H9 (cell line): ENCODE measurements around the gene TXNDC8. TPM values are rescaled to one million over a fixed set of nuclear protein-coding genes. Genes with fewer than 3 reads are reported as not detected.

ENCODE experiments used
- DNase-seq: peaks from one replicate; pipeline ENCODE4 v3.0.0-alpha.2; 2017
- H2AFZ ChIP-seq: one replicate; pipeline ENCODE4 v1.6.1; 2013; ENCODE audit warnings: mild to moderate bottlenecking, low read length, control low read depth, moderate library complexity
- H2AK5ac ChIP-seq: 2 replicates; pipeline ENCODE4 v1.6.1; 2013; ENCODE audit warnings: low read length, control low read depth, mixed read lengths; ENCODE audit not compliant: insufficient read length
- H2BK120ac ChIP-seq: one replicate; pipeline ENCODE4 v1.6.1; 2013; ENCODE audit warnings: low read depth, mild to moderate bottlenecking, low read length, control low read depth, inconsistent platforms; ENCODE audit not compliant: poor library complexity, severe bottlenecking
- H2BK12ac ChIP-seq: 2 replicates; pipeline ENCODE4 v1.6.1; 2013; ENCODE audit warnings: low read length, control low read depth, mixed read lengths, low read depth; ENCODE audit not compliant: insufficient read length
- H2BK15ac ChIP-seq: 2 replicates; pipeline ENCODE4 v1.6.1; 2013; ENCODE audit warnings: low read depth, low read length, control low read depth
- H2BK20ac ChIP-seq: one replicate; pipeline ENCODE4 v1.6.1; 2013; ENCODE audit warnings: low read depth, mild to moderate bottlenecking, low read length, control low read depth, inconsistent platforms; ENCODE audit not compliant: poor library complexity, severe bottlenecking
- H2BK5ac ChIP-seq: 2 replicates; pipeline ENCODE4 v1.6.1; 2013; ENCODE audit warnings: low read length, control low read depth, mixed read lengths; ENCODE audit not compliant: insufficient read length
- H3K14ac ChIP-seq: 2 replicates; pipeline ENCODE4 v1.6.1; 2013; ENCODE audit warnings: low read length, control low read depth; ENCODE audit not compliant: insufficient read depth
- H3K18ac ChIP-seq: 2 replicates; pipeline ENCODE4 v1.6.1; 2013; ENCODE audit warnings: low read depth, mild to moderate bottlenecking, mixed read lengths, low read length, control low read depth; ENCODE audit not compliant: insufficient read length
- H3K23ac ChIP-seq: 2 replicates; pipeline ENCODE4 v1.6.1; 2013; ENCODE audit warnings: low read length, control low read depth, mixed read lengths, low read depth; ENCODE audit not compliant: insufficient read length
- H3K23me2 ChIP-seq: 2 replicates; pipeline ENCODE4 v1.6.1; 2013; ENCODE audit warnings: low read depth, mild to moderate bottlenecking, mixed read lengths, low read length, control low read depth; ENCODE audit not compliant: insufficient read length, poor library complexity, severe bottlenecking
- H3K27ac ChIP-seq: 2 replicates; pipeline ENCODE4 v1.5.1; 2013; ENCODE audit warnings: low read length, control low read depth, mixed read lengths, low read depth; ENCODE audit not compliant: insufficient read length
- H3K27me3 ChIP-seq: 2 replicates; pipeline ENCODE4 v1.6.1; 2013; ENCODE audit warnings: low read length, control low read depth, inconsistent platforms; ENCODE audit not compliant: insufficient read depth
- H3K4ac ChIP-seq: 2 replicates; pipeline ENCODE4 v1.6.1; 2013; ENCODE audit warnings: low read depth, mild to moderate bottlenecking, control low read depth, inconsistent platforms, low read length, moderate library complexity
- H3K4me1 ChIP-seq: 2 replicates; pipeline ENCODE4 v1.6.1; 2013; ENCODE audit warnings: low read length, control low read depth, inconsistent platforms; ENCODE audit not compliant: insufficient read depth
- H3K4me2 ChIP-seq: 2 replicates; pipeline ENCODE4 v1.6.1; 2013; ENCODE audit warnings: low read length, control low read depth, mixed read lengths; ENCODE audit not compliant: insufficient read length, insufficient read depth
- H3K56ac ChIP-seq: 2 replicates; pipeline ENCODE4 v1.6.1; 2013; ENCODE audit warnings: low read depth, mild to moderate bottlenecking, mixed read lengths, low read length, control low read depth; ENCODE audit not compliant: insufficient read length
- H3K79me1 ChIP-seq: 2 replicates; pipeline ENCODE4 v1.6.1; 2013; ENCODE audit warnings: low read depth, mild to moderate bottlenecking, moderate library complexity, low read length, control low read depth, inconsistent platforms; ENCODE audit not compliant: insufficient read depth, poor library complexity, severe bottlenecking
- H3K79me2 ChIP-seq: 2 replicates; pipeline ENCODE4 v1.6.1; 2013; ENCODE audit warnings: low read length, control low read depth, inconsistent platforms; ENCODE audit not compliant: insufficient read depth
- H3K9ac ChIP-seq: 2 replicates; pipeline ENCODE4 v1.6.1; 2013; ENCODE audit warnings: low read length, control low read depth, mixed read lengths; ENCODE audit not compliant: insufficient read length; ENCODE audit errors: extremely low read depth
- H3K9me3 ChIP-seq: one replicate; pipeline ENCODE4 v1.6.1; 2013; ENCODE audit warnings: low read depth, low read length, inconsistent platforms; ENCODE audit not compliant: control insufficient read depth
- H3T11ph ChIP-seq: one replicate; pipeline ENCODE4 v1.6.1; 2013; ENCODE audit warnings: mild to moderate bottlenecking, low read length, control low read depth, inconsistent platforms
- H4K20me1 ChIP-seq: one replicate; pipeline ENCODE4 v1.6.1; 2013; ENCODE audit not compliant: control insufficient read depth, insufficient read length, insufficient read depth
- H4K5ac ChIP-seq: 2 replicates; pipeline ENCODE4 v1.6.1; 2013; ENCODE audit warnings: low read depth, mild to moderate bottlenecking, mixed read lengths, low read length, control low read depth; ENCODE audit not compliant: insufficient read length
- H4K8ac ChIP-seq: replicated peaks from 2 replicates; pipeline ENCODE4 v1.6.1; 2013; ENCODE audit warnings: low read length, control low read depth, mixed read lengths, low read depth; ENCODE audit not compliant: insufficient read length
- H4K91ac ChIP-seq: 2 replicates; pipeline ENCODE4 v1.6.1; 2013; ENCODE audit warnings: low read depth, mild to moderate bottlenecking, moderate library complexity, mixed read lengths, low read length, control low read depth; ENCODE audit not compliant: insufficient read length
- H3K27ac Mint-ChIP-seq, 3 experiments: 2 replicates in 2 of 3; 3 replicates in 1 of 3; pipeline ENCODE4 v1.8.0; 2020 to 2021; ENCODE audit warnings: mixed read lengths in 3 of 3, mild to moderate bottlenecking in 1 of 3, moderate library complexity in 1 of 3
- H3K27me3 Mint-ChIP-seq: 2 replicates; pipeline ENCODE4 v1.8.0; 2021; ENCODE audit warnings: low read depth, mild to moderate bottlenecking, moderate library complexity, mixed read lengths
- H3K36me3 Mint-ChIP-seq, 3 experiments: 2 replicates in 2 of 3; 3 replicates in 1 of 3; pipeline ENCODE4 v1.8.0; 2020 to 2021; ENCODE audit warnings: low read depth in 3 of 3, mixed read lengths in 3 of 3; ENCODE audit not compliant: insufficient read depth in 1 of 3
- H3K4me1 Mint-ChIP-seq, 2 experiments: 2 replicates each; pipeline ENCODE4 v1.8.0; 2020; ENCODE audit warnings: mixed read lengths in 2 of 2
- H3K4me3 Mint-ChIP-seq, 2 experiments: 2 replicates in 1 of 2; 3 replicates in 1 of 2; pipeline ENCODE4 v1.8.0; 2020 to 2021; ENCODE audit warnings: mild to moderate bottlenecking in 2 of 2, mixed read lengths in 2 of 2, moderate library complexity in 1 of 2
- H3K9me3 Mint-ChIP-seq, 2 experiments: 2 replicates in 1 of 2; 3 replicates in 1 of 2; pipeline ENCODE4 v1.8.0; 2020; ENCODE audit warnings: mild to moderate bottlenecking in 2 of 2, mixed read lengths in 2 of 2, moderate library complexity in 1 of 2
- CTCF ChIP-seq: fragments of 200-600 bp; sonication (generic); conservative IDR thresholded peaks from 3 replicates; pipeline ENCODE4 v1.8.0; 2021; ENCODE audit warnings: antibody characterized with exemption, mild to moderate bottlenecking
- WGBS: extraction: QIAGEN DNeasy Blood & Tissue Kit; methylation state at CpG from one replicate; pipeline ENCODE4 v1.1.7; 2013; ENCODE audit warnings: missing lambda C conversion rate, low lambda C conversion rate, mixed read lengths; ENCODE audit not compliant: insufficient read length; ENCODE audit errors: extremely low coverage; 5-methylcytosine and 5-hydroxymethylcytosine counted together
- total RNA-seq: library from RNA; stranded (reverse); gene quantifications from 2 replicates; pipeline ENCODE4 v1.2.1, GENCODE V29; 2021

Gene TXNDC8
- total RNA-seq, 1 experiment from 2014 or later: not detected

- Histone ChIP-seq H3K4ac (no peak overlapping the region), H3K9ac (no peak overlapping the region), H2BK12ac (no peak overlapping the region), H3K79me2 (no peaks in the 10 kb centered on the region), H3K4me1 (no peaks in the 10 kb centered on the region), H3K56ac (no peak overlapping the region), H3K18ac (no peak overlapping the region), H4K91ac (no peak overlapping the region), H2BK5ac (no peak overlapping the region), H4K5ac (no peak overlapping the region), H4K20me1 (no peaks in the 10 kb centered on the region), H3K79me1 (no peaks in the 10 kb centered on the region), H3K27me3 (no peaks in the 10 kb centered on the region), H3K14ac (no peak overlapping the region), H2BK120ac (no peak overlapping the region), H4K8ac (no peak overlapping the region), H3K9me3 (no peaks in the 10 kb centered on the region), H3K27ac (no peak overlapping the region), H2AFZ (no peak overlapping the region), H3K23ac (no peak overlapping the region), H2AK5ac (no peak overlapping the region), H2BK20ac (no peak overlapping the region), H3K23me2 (no peaks in the 10 kb centered on the region), H2BK15ac (no peak overlapping the region), H3T11ph (no peak overlapping the region), H3K4me2 (no peak overlapping the region)
- no peak for DNase-seq
- TF ChIP-seq CTCF: no peak
- H3K9me3 Mint-ChIP-seq: no peaks in the 10 kb centered on the region; a peak in 1 of 5 replicates
- H3K36me3 Mint-ChIP-seq: no peaks in the 10 kb centered on the region
- no CpG with 5 or more reads among the region's 2 CpGs for WGBS
- no peak overlapping the region for H3K27ac Mint-ChIP-seq
- peaks cover 3 to 5% of the 10 kb centered on the region in 2 experiments; a peak in 3 of 4 replicates for H3K4me1 Mint-ChIP-seq
- no peak overlapping the region for H3K4me3 Mint-ChIP-seq
- H3K27me3 Mint-ChIP-seq: no peaks in the 10 kb centered on the region
Measured at GRCh38 chr9:110298043-110298605, 39.5 kb downstream of the TXNDC8 start.
